ENCODE measurements around the gene TENM4. TPM values are rescaled to one million over a fixed set of nuclear protein-coding genes. Genes with fewer than 3 reads are reported as not detected.
"Not testable (repeated sequence)": the region's sequence is repeated elsewhere in the genome, so short reads cannot be mapped to it uniquely, and the experiment has no call there.

TENM4 gene
- total RNA-seq, 1 donor from 2014 or later, result 3.8 TPM

DNA sequence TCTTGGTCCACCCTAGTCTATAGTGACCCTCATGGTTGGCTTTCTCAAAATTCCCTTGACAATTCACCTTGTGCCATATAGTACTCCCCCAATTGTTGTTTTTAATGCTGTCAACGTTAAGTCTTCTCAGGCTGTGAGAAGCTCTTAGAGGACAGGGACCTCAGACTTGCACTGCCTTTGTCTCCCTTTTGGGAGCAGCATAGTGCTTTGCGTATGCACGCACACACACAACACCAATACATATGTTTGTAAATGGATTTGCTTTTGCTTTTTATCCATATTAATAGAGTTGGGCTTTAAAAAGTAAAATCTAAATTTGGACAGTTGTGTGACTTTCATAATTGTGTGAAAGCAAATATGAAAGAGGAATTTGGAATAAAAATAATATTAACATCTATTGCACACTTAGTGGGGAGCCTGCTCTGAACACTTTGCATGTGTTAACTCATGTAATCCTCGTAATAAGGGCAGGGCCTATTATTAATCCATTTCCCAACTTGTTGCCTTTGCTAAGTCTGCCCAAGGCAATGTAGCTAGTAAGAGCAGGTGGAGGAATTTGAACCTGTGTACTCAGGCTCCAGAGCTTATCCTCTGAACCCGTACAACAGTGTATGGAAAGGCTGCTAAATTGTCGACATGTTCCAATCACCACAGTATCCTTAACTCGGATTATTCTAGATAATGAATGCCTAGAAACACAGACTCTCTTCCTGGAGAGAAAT is 608.4 kb downstream of the TENM4 start:
- H3K36me3 Mint-ChIP-seq (ENCODE audit: low read depth), result no peaks in the 10 kb centered on the region
- H3K4me3 Mint-ChIP-seq (ENCODE audit: unreplicated experiment), result no peak overlapping the region
- H3K27me3 Mint-ChIP-seq (ENCODE audit: low read depth), result no peaks in the 10 kb centered on the region
- DNase-seq (ENCODE audit: low spot score), result no peak
- H3K9me3 Mint-ChIP-seq (ENCODE audit: low read depth), result no peaks in the 10 kb centered on the region
- H3K27ac Mint-ChIP-seq (ENCODE audit: unreplicated experiment), result no peak overlapping the region
- TF ChIP-seq, protein P1, sequence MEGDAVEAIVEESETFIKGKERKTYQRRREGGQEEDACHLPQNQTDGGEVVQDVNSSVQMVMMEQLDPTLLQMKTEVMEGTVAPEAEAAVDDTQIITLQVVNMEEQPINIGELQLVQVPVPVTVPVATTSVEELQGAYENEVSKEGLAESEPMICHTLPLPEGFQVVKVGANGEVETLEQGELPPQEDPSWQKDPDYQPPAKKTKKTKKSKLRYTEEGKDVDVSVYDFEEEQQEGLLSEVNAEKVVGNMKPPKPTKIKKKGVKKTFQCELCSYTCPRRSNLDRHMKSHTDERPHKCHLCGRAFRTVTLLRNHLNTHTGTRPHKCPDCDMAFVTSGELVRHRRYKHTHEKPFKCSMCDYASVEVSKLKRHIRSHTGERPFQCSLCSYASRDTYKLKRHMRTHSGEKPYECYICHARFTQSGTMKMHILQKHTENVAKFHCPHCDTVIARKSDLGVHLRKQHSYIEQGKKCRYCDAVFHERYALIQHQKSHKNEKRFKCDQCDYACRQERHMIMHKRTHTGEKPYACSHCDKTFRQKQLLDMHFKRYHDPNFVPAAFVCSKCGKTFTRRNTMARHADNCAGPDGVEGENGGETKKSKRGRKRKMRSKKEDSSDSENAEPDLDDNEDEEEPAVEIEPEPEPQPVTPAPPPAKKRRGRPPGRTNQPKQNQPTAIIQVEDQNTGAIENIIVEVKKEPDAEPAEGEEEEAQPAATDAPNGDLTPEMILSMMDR (IDR thresholded peaks at IDR 0.05), result peak; percentile 29
- H3K4me1 Mint-ChIP-seq (ENCODE audit: low read depth), result peaks cover 9% of the 10 kb centered on the region

- no peak for DNase-seq (ENCODE audit: low spot score)
- no peaks in the 10 kb centered on the region for H3K36me3 Mint-ChIP-seq (ENCODE audit: low read depth)
- no peaks in the 10 kb centered on the region for H3K9me3 Mint-ChIP-seq (ENCODE audit: low read depth)
- H3K4me3 Mint-ChIP-seq (ENCODE audit: unreplicated experiment), result no peak overlapping the region
- no peak overlapping the region for H3K27ac Mint-ChIP-seq (ENCODE audit: unreplicated experiment)
- H3K4me1 Mint-ChIP-seq (ENCODE audit: low read depth), result peaks cover 9% of the 10 kb centered on the region
- no peaks in the 10 kb centered on the region for H3K27me3 Mint-ChIP-seq (ENCODE audit: low read depth)
- TF ChIP-seq, protein P1 (IDR thresholded peaks at IDR 0.05), result no peak
Measured at GRCh38 chr11:78831571-78831970, 609.3 kb downstream of the TENM4 start.

GRCh38 chr11:78830277-78830819 is 610.5 kb downstream of the TENM4 start:
- DNase-seq (ENCODE audit: low spot score), result no peak
- Mint-ChIP-seq H3K4me1 (ENCODE audit: low read depth) (peaks cover 9% of the 10 kb centered on the region), H3K36me3 (ENCODE audit: low read depth) (no peaks in the 10 kb centered on the region), H3K27me3 (ENCODE audit: low read depth) (no peaks in the 10 kb centered on the region), H3K4me3 (ENCODE audit: unreplicated experiment) (no peak overlapping the region), H3K27ac (ENCODE audit: unreplicated experiment) (no peak overlapping the region), H3K9me3 (ENCODE audit: low read depth) (no peaks in the 10 kb centered on the region)
- TF ChIP-seq, protein P1 (IDR thresholded peaks at IDR 0.05), result no peak

DNA sequence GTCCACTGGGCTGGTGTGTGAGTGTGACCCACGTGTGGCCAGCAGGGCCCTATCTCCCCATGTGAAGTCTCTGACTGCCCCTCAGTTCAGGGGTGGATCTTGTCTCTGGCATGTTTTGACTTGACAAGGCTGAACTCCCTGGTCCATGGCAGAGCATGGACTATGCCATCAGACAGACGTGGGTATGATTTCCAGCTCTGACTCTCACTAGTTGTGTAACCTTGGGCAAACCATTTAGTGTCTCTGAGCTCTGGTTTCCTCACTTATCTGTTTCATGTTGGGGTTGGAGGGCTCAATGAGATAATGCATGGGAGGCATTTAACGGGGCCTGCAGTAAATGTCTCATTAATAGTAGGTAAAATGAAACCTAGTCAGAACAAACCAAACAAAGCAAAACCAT is 611.7 kb downstream of the TENM4 start:
- no peak overlapping the region for H3K27ac Mint-ChIP-seq (ENCODE audit: unreplicated experiment)
- DNase-seq (ENCODE audit: low spot score), result no peak
- TF ChIP-seq, protein P1 (IDR thresholded peaks at IDR 0.05), result no peak
- H3K27me3 Mint-ChIP-seq (ENCODE audit: low read depth), result no peaks in the 10 kb centered on the region
- H3K36me3 Mint-ChIP-seq (ENCODE audit: low read depth), result no peaks in the 10 kb centered on the region
- H3K4me1 Mint-ChIP-seq (ENCODE audit: low read depth), result peaks cover 9% of the 10 kb centered on the region
- no peak overlapping the region for H3K4me3 Mint-ChIP-seq (ENCODE audit: unreplicated experiment)
- no peaks in the 10 kb centered on the region for H3K9me3 Mint-ChIP-seq (ENCODE audit: low read depth)

DNA sequence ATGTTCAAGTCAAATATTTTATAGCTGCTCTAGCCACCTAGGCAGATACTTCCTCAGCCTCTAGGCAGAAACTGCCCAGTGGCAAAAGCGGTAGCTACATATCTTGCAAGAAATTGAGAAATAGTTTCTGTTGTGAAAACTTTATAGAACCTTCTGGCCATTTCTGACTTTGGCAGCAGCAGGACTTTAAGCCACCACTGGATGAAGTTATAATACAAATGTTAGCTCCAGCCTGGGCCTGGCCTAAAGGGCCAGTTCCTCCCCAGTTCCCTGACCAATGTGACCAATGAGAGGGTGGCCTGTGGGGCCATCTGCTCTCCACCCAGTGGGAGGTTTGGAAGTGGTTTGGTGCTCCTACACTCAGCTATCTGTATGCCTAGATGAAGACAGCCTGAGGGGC is 612.2 kb downstream of the TENM4 start:
- TF ChIP-seq, protein P1 (IDR thresholded peaks at IDR 0.05), result no peak
- H3K9me3 Mint-ChIP-seq (ENCODE audit: low read depth), result no peaks in the 10 kb centered on the region
- no peaks in the 10 kb centered on the region for H3K27me3 Mint-ChIP-seq (ENCODE audit: low read depth)
- no peaks in the 10 kb centered on the region for H3K36me3 Mint-ChIP-seq (ENCODE audit: low read depth)
- H3K27ac Mint-ChIP-seq (ENCODE audit: unreplicated experiment), result no peak overlapping the region
- DNase-seq (ENCODE audit: low spot score), result no peak
- H3K4me3 Mint-ChIP-seq (ENCODE audit: unreplicated experiment), result no peak overlapping the region
- H3K4me1 Mint-ChIP-seq (ENCODE audit: low read depth), result peaks cover 9% of the 10 kb centered on the region

- not testable (repeated sequence) for H3K9me3 Mint-ChIP-seq (ENCODE audit: low read depth); H3K36me3 Mint-ChIP-seq (ENCODE audit: low read depth); H3K4me3 Mint-ChIP-seq (ENCODE audit: unreplicated experiment); DNase-seq (ENCODE audit: low spot score); H3K27ac Mint-ChIP-seq (ENCODE audit: unreplicated experiment); H3K27me3 Mint-ChIP-seq (ENCODE audit: low read depth)
- peaks cover 12% of the 10 kb centered on the region for H3K4me1 Mint-ChIP-seq (ENCODE audit: low read depth)
Measured at GRCh38 chr11:78827291-78827690, 613.5 kb downstream of the TENM4 start.

Measured in chondrocyte (in vitro differentiated cells).